Glomerular visceral epithelial cell (primary cell): ENCODE measurements around the gene TMEM25.
A peak's percentile ranks its signal among the peaks of the same experiment; 100 is the strongest.
"Not testable (repeated sequence)": the region's sequence is repeated elsewhere in the genome, so short reads cannot be mapped to it uniquely, and the experiment has no call there.

Source experiments
- DNase-seq: peaks from one replicate; pipeline ENCODE4 v3.0.0-alpha.2; 2016; ENCODE audit errors: extremely low spot score

Gene TMEM25

DNA sequence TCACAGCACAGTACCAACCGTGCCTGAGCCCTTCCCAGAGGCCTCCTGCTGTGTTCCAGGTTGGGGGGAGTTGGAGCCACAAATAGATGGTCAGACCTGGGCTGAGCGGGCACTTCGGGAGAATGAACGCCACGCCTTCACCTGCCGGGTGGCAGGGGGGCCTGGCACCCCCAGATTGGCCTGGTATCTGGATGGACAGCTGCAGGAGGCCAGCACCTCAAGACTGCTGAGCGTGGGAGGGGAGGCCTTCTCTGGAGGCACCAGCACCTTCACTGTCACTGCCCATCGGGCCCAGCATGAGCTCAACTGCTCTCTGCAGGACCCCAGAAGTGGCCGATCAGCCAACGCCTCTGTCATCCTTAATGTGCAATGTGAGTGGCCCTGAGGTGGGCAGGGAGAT lies 1.1 kb downstream of the TMEM25 start:
- DNase-seq, result no peak

DNA sequence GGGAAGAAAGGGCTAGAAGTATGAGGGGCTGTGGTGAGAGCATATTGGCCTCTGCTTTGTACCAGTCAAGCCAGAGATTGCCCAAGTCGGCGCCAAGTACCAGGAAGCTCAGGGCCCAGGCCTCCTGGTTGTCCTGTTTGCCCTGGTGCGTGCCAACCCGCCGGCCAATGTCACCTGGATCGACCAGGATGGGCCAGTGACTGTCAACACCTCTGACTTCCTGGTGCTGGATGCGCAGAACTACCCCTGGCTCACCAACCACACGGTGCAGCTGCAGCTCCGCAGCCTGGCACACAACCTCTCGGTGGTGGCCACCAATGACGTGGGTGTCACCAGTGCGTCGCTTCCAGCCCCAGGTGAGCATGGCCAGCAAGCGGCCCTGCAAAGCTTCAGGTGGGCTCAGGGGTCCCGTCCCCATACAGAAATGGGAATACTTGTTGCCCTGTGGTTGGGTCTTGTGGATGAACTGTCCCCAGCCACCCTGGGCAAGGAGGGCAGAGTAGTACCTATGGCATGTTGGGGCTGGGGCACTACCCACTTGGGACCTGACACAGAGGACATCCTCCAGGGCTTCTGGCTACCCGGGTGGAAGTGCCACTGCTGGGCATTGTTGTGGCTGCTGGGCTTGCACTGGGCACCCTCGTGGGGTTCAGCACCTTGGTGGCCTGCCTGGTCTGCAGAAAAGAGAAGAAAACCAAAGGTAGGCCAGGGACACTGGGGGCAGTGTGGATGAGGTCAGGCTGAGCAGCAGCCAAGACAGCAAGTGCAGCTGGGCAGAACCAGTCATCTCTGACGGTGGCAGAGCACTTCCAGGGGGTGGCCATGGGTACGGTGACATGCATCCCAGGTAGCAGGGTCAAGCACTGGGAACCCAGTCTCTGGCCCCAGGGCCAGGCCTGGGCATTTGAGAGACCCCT lies 2.1 kb downstream of the TMEM25 start:
- no peak for DNase-seq

DNA sequence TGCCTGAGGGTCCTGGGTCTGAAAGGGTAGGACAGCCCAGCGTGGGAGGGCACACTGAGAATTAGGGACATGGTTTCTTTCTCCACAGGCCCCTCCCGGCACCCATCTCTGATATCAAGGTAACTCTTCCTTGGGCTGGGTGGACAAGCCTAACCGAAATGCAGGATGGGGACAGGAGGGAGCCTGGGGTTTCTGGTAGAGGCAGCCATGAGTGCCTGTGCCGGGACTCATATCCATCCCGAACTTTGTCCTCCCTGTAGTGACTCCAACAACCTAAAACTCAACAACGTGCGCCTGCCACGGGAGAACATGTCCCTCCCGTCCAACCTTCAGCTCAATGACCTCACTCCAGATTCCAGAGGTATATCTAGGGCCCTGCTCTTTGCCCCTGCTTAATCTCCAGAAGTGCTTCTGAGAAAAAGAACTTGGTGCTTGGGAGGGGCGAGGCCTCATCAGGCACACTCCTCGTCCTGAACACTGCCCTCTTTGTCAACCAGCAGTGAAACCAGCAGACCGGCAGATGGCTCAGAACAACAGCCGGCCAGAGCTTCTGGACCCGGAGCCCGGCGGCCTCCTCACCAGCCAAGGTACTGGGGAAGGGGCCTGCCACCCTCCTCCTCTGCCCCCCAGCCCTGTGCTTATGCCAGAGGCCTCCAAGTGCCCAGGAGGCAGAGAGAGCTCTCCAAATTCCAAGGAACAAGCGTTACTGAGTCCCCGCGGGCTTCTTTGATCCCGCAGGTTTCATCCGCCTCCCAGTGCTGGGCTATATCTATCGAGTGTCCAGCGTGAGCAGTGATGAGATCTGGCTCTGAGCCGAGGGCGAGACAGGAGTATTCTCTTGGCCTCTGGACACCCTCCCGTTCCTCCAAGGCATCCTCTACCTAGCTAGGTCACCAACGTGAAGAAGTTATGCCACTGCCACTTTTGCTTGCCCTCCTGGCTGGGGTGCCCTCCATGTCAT lies 3.1 kb downstream of the TMEM25 start:
- no peak for DNase-seq

DNA sequence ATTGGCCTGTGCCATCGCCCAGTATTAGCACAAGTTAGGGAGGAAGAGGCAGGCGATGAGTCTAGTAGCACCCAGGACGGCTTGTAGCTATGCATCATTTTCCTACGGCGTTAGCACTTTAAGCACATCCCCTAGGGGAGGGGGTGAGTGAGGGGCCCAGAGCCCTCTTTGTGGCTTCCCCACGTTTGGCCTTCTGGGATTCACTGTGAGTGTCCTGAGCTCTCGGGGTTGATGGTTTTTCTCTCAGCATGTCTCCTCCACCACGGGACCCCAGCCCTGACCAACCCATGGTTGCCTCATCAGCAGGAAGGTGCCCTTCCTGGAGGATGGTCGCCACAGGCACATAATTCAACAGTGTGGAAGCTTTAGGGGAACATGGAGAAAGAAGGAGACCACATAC lies 4.3 kb downstream of the TMEM25 start:
- DNase-seq, result no peak

DNA sequence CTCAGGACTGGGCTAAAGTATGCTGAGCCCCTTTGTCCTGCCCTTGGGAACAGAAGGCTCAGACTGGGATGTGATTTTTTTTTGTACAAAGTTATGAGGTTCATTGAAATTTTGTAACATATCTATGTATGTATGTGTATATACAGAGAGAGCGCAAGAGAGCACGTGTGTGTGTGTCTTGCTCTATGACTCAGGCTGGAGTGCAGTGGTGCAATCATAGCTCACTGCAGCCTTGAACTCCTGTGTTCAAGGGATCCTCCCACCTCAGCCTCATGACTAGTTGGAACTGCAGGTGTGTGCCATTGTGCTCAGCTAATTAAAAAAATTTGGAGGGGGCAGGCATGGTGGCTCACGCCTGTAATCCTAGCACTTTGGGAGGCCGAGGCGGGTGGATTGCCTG lies 5.7 kb downstream of the TMEM25 start:
- no peak for DNase-seq

DNA sequence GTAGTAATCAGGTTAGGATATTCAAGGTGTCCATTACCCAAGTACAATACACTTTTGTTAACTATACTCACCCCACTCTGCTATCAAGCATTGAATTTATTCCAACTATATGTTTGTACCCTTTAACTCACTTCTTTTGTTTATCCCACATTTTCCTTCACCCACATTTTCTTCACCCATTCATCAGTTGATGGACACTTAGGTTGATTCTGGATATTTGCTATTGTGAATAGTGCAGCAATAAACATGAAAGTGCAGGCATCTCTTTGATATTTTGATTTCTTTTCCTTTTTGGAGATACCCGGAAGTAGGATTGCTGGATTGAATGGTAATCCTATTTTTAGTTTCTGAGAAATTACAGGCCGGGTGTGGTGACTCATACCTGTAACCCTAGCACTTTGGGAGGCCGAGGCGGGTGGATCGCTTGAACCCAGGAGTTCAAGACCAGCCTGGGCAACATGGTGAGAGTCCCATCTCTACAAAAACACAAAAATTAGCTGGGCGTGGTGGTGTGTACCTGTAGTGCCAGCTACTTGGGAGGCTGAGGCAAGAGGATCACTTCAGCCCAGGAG lies 6.5 kb downstream of the TMEM25 start:
- DNase-seq, result no peak

DNA sequence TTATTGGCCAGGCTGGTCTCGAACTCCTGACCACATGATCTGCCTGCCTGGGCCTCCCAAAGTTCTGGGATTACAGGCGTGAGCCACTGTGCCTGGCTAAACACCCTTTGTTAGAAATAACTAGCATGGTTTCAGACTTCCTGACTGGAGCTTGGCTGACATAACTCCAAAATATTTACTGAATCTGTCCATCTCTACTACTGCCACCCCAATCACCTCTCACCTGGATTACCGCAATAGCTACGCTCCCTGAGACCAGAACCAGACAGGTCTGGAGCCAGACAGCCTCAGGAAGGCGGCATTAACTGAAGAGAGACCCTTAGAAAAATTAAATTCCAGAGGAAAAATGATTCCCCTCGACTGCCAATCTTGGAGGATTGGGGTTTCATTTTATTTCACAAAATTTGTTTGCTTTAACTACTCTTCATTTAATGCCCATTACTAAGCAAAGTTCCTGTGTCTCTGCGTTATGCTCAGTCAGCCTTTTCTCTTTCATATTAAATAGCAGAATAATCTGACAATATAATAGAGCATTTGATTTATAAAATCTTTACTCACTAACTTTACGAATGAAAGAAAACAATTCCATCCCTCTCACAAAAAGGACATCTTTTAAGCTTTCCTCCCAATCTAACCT lies 13.1 kb downstream of the TMEM25 start:
- DNase-seq, result no peak

DNA sequence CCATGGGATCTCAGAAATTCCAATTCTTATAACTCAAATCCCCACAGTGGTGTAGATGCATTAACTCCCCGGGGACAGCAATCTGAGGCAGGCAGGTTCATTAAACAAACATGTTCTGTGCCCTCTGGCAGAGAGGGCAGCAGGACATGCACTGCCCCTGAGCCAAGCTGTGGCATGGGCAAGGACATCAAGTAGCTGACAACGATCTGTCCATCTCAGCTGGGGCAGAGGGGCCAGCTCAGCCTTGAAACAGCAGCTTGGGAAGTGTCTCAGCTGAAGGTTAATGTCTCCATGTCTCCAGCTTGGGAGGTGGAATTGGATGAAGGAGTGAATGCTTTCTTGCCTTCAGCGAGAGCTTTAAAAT lies 13.6 kb downstream of the TMEM25 start:
- DNase-seq, result no peak

DNA sequence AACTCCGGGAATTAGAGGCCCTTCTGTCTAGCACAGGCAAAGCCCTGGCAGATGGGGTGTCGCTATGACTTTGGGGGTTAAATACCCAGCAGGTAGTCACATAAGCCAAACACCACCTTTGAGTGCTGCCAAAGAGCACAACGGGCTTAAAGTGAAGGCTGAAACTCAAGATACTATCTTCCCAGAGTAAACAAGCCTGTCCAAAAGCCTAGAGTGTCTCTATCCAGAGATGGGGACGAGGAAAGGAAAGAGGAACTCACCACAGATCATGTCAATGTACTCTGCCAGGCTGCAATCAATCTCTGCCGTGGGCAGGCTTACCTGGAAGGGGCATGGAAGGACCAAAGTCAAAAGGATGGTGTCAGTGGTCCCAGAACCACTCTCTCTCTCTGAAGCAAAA lies 14.5 kb downstream of the TMEM25 start:
- DNase-seq, result no peak

DNA sequence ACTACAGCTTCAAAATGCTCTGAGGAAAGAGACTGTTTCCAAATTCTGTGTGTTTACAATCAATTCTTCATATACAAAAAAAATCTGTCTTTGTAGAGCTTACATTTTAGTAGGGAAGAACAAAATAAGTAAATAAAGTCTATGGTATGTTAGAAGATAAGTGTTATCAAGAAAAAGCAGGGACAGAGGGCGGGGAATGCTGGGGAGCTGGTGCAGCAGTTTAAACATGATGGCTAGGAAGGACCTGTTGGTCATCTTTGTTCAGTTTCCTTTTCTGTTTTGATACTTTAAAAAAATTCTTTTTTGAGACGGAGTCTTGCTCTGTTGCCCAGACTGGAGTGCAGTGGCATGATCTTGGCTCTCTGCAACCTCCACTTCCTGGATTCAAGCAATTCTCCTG lies 16.1 kb downstream of the TMEM25 start:
- no peak for DNase-seq

DNA sequence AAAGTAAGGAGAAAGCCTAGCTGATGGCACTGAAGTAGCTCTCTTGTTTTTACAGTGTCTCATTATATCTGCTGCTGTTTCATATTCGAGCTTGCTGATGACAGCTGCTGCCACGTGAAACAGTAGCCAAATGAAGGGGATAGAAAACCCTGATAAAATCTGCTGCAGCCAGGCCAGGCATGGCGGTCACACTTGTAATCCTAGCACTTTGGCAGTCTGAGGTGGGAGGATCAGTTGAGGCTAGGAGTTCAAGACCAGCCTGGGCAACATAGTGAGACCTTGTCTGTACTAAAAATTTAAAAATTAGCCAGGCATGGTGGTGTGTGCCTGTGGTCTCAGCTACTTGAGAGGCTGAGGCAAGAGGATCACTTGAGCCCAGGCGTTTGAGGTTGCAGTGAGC lies 21.3 kb downstream of the TMEM25 start:
- DNase-seq, result no peak

DNA sequence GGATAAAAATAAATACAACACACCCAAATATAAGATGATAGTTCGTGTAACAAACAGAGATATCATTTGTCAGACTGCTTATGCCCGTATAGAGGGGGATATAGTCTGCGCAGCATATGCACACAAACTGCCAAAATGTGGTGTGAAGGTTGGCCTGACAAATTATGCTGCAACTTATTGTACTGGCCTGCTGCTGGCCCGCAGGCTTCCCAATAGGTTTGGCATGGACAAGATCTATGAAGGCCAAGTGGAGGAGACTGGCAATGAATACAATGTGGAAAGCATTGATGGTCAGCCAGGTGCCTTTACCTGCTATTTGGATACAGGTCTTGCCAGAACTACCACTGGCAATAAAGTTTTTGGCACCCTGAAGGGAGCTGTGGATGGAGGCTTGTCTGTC lies 29.8 kb downstream of the TMEM25 start:
- DNase-seq, result no peak

DNA sequence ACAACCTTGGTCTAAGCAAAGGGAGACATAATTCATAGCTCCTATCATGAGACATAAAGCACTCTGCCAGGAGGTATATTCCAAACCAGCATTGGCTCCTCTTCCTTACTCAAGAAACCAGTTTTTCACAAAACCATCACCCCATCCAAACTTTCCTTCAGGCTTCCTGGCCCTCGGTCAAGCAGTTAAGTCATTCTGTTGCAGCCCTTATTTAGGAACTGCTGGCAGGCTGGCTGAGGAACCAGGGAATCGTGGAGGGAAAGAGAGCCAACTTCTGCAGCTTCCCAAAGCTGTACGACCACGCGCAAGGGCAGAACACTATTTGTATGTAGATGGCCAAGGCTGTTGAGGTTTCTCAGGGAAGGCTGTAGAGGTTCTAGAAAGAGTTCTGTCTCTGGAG lies 34.1 kb downstream of the TMEM25 start:
- DNase-seq, result no peak

DNA sequence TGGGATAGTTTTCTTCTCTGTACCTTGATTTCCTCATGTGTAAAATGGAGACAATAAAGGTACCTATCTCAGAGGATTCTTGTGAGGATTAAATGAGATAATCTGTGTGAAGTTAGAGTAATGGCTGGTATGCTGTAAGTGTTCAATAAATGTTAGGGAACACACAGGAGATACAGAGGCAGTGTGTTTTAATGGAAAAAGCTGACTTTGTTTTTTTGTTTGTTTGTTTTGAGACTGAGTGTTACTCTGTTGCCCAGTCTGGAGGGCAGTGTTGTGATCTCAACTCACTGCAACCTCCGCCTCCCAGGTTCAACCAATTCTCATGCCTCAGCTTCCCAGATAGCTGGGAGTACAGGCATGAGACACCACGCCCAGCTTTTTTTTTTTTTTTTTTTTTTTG lies 38.7 kb downstream of the TMEM25 start:
- no peak for DNase-seq

DNA sequence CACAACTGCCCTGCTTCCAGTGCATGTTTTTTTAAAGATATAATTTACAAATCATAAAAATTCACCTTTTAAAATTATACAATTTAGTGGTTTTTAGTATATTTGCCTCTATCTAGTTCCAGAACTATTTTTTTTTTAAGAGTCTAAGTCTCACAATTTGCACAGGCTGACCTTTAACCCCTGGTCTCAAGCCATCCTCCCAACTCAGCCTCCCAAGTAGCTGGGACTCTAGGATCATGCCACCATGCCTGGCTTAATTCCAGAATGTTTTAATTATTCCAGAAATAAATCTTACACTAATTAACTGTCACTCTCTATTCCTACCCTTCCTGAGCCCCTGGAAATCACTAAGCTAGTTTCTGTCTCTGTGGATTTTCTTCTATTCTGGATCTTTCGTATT lies 39.8 kb downstream of the TMEM25 start:
- no peak for DNase-seq

DNA sequence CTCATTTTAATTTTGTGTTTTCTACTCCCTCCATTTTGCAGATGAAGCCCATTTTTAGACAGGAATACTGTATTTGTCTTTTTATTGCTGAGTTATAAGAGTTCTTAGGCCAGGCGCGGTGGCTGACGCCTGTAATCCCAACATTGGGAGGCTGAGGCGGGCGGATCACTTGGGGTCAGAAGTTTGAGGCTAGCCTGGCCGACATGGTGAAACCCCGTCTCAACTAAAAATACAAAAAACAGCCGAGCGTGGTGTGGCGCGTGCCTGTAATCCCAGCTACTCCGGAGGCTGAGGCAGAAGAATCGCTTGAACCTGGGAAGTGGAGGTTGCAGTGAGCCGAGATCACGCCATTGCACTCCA lies 40.7 kb downstream of the TMEM25 start:
- DNase-seq, result not testable (repeated sequence)

DNA sequence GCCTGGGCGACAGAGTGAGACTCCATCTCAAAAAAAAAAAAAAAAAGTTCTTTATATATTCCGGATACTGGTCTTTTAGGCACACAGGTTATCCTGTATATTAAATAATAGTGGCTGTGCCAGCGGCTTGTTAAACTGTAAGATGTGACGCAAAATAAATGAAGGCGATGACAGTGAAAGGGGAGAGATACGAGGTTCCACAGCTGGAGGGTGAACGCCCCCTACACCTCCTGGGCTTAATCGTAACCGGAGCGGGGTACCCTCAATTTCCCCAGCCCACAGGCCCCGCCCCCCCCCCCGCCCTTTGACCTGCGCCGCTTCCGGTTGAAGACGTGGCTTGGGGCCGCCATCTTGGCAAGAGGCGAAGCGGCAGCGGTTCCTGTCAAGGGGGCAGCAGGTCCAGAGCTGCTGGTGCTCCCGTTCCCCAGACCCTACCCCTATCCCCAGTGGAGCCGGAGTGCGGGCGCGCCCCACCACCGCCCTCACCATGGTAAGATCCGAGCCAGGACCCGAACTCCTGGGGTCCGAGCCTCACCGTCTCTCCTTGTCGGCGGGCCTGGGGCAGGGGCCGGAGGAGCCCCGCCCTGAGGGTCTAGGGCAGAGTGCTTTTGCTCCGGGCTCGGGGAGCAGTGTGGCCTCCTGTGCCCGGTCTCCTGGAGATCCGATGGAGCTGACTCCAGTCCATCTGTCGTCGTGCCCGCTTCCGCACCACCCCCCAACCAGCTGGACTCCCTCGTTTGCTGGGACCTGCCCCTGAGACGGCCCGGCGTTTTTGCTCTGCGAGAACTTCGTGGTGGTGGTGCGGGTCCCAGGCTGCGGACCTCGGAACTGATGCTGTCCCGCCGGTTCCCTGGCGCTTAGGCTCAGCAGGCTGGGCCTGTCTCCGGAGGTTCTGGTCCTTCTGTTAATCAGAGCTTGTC lies 41.3 kb downstream of the TMEM25 start, which contains the start of gene ARCN1:
TSS of gene ARCN1 (plus strand) at position 349 of the 920 bp plus-strand sequence. CDS start at position 488, 139 bp downstream.
- DNase-seq, result peak; percentile 78

DNA sequence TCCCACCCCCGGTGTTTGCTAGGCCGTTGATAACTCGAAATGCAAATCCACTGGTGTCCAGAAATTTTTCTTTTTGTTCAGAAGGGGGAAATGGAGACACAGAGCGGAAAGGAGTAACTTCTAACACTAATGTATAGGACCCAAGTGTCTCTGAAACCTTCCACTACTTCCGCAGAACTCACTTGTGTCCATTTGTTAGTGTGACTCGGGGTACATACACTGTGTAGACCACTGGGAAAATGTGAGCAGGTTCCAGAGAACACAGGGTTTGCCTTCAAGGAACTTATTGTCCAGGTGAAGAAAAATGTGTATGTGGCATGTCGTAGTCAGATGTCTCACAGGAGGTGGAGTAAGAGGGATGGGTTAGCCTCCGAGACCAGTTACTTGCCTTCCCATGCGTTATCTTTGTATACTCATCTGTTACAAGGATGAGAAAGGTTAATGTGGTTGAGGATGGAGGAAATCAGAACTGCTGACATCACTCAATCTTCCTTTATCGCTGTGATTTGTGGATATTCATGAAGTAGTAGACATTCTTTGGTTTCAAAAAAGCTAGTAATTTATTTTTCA lies 42.1 kb downstream of the TMEM25 start:
- DNase-seq, result peak; percentile 49

DNA sequence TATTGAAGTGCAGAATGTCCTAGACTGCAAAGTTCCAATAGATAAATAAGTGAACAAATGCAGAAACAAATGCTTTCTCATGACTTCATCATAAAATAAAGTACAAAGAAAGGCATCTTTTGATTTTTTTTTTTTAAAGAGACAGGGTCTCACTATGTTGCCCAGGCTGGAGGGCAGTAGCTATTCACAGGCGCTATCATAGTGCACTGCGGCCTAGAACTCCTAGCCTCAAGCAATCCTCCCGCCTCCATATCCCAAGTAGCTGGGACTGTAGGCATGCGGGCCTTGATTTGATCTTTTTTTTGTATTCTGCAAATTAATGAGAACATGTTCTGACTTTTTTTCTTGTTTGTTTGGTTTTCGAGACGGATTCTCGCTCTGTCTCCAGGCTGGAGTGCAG lies 43.6 kb downstream of the TMEM25 start:
- DNase-seq, result no peak

DNA sequence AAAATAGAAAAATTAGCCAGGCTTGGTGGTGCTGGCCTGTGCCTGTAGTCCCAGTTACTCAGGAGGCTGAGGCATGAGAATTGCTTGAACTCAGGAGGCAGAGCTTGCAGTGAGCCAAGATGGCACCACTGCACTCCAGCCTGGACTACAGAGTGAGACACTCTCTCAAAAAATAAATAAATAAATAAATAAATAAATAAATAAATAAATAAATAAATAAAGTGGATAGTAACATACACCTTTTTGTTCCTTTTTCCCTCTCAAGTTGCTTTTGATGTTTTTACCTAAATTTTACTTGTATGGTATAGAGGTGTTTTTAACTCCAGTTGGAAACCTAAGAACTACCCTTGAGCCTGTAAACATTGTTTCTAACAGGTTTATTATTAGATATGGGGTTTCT lies 47.0 kb downstream of the TMEM25 start:
- DNase-seq, result not testable (repeated sequence)
